ENCODE measurements around the gene SRL.

GRCh38 chr16:4285167-4285566, 43.3 kb upstream of the SRL start:
- no peak for TF ChIP-seq CTCF (IDR thresholded peaks at IDR 0.05; ENCODE audit: poor library complexity)
- TF ChIP-seq EZH2phosphoT487 (IDR thresholded peaks at IDR 0.05; ENCODE audit: low read depth, severe bottlenecking, unreplicated experiment), result no peak
- no peak for TF ChIP-seq EZH2 (IDR thresholded peaks at IDR 0.05; ENCODE audit: borderline replicate concordance)

Data from hepatocyte (in vitro differentiated cells).